T follicular helper cell (primary cell): Measurements from ENCODE around the gene ANKLE2.
"Not testable (repeated sequence)": the region's sequence is repeated elsewhere in the genome, so short reads cannot be mapped to it uniquely, and the experiment has no call there.

Experiments
- DNase-seq: peaks from one replicate; pipeline ENCODE4 v3.0.0-alpha.2; 2020; ENCODE audit warnings: low read depth

ANKLE2 gene

GRCh38 chr12:132776816-132777568 is 15.4 kb upstream of the ANKLE2 start:
- no peak for DNase-seq

- DNase-seq: not testable (repeated sequence)
Measured at GRCh38 chr12:132776230-132776625, 14.6 kb upstream of the ANKLE2 start.

- no peak for DNase-seq
Measured at GRCh38 chr12:132775502-132776229, 14.0 kb upstream of the ANKLE2 start.

- DNase-seq: no peak
Measured at GRCh38 chr12:132774646-132775275, 13.1 kb upstream of the ANKLE2 start.

- no peak for DNase-seq
Measured at GRCh38 chr12:132774159-132774558, 12.5 kb upstream of the ANKLE2 start.

- no peak for DNase-seq
Measured at GRCh38 chr12:132773077-132773955, 11.7 kb upstream of the ANKLE2 start.

- DNase-seq: no peak
Measured at GRCh38 chr12:132772606-132773005, 11.0 kb upstream of the ANKLE2 start.

GRCh38 chr12:132771126-132771838 is 9.7 kb upstream of the ANKLE2 start:
- peak; percentile 58 for DNase-seq

GRCh38 chr12:132766380-132767085 is 4.9 kb upstream of the ANKLE2 start:
- DNase-seq: no peak

- no peak for DNase-seq
Measured at GRCh38 chr12:132765361-132765760, 3.7 kb upstream of the ANKLE2 start.

GRCh38 chr12:132764231-132764630 is 2.6 kb upstream of the ANKLE2 start:
- no peak for DNase-seq

- peak; percentile 80 for DNase-seq
Measured at GRCh38 chr12:132761921-132762583, 420 bp upstream of the ANKLE2 start.

GRCh38 chr12:132759359-132759758 is 2.3 kb downstream of the ANKLE2 start:
- no peak for DNase-seq

GRCh38 chr12:132758825-132759224 is 2.8 kb downstream of the ANKLE2 start:
- not testable (repeated sequence) for DNase-seq

GRCh38 chr12:132754160-132754932 is 7.3 kb downstream of the ANKLE2 start:
- DNase-seq: no peak

GRCh38 chr12:132753670-132754069 is 8.0 kb downstream of the ANKLE2 start:
- DNase-seq: not testable (repeated sequence)

GRCh38 chr12:132748319-132748718 is 13.3 kb downstream of the ANKLE2 start:
- DNase-seq: no peak

- no peak for DNase-seq
Measured at GRCh38 chr12:132747896-132748295, 13.7 kb downstream of the ANKLE2 start.

- DNase-seq: no peak
Measured at GRCh38 chr12:132747395-132747794, 14.2 kb downstream of the ANKLE2 start.
